PC-3 (cell line): ENCODE measurements around the gene UPF3A.

Source experiments
- EZH2 ChIP-seq: fragments of 300-600 bp; sonication (generic); IDR thresholded peaks from one replicate; pipeline ENCODE4 v1.6.1; 2017; ENCODE audit warnings: antibody characterized with exemption, mild to moderate bottlenecking, low read length; ENCODE audit not compliant: unreplicated experiment
- EZH2phosphoT487 ChIP-seq: fragments of 300-600 bp; sonication (generic); IDR thresholded peaks from 2 replicates; pipeline ENCODE4 v1.6.1; 2018; ENCODE audit warnings: mild to moderate bottlenecking, antibody characterized with exemption, low read length, borderline replicate concordance
- TF ChIP-seq, protein P1 (sequence below): fragments of 300-600 bp; sonication (generic); conservative IDR thresholded peaks from 2 replicates; pipeline ENCODE4 v1.5.1; 2017; ENCODE audit warnings: antibody characterized with exemption, low read depth, mild to moderate bottlenecking, low read length

DNA sequence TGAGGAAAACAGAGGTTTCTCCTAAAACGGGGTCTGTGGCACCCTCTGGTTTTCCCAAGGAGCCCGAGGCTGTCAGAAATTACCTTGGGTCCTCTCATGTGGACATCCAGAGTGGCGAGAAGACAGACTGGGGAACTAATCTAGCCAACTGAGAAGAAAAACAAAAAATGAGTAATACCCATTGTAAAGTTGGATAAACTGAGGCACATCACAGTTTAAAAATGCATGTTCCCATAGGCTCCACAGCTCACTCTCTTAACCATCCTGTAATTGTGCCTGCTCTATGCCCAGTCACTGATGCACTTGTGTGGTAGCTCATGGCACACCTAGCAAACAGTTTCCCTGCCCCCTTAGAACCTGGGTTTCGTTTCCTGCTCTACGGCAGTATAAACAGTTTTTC lies 15.2 kb upstream of the UPF3A start:
- no peak for TF ChIP-seq EZH2
- TF ChIP-seq EZH2phosphoT487 = no peak
- TF ChIP-seq, protein P1, sequence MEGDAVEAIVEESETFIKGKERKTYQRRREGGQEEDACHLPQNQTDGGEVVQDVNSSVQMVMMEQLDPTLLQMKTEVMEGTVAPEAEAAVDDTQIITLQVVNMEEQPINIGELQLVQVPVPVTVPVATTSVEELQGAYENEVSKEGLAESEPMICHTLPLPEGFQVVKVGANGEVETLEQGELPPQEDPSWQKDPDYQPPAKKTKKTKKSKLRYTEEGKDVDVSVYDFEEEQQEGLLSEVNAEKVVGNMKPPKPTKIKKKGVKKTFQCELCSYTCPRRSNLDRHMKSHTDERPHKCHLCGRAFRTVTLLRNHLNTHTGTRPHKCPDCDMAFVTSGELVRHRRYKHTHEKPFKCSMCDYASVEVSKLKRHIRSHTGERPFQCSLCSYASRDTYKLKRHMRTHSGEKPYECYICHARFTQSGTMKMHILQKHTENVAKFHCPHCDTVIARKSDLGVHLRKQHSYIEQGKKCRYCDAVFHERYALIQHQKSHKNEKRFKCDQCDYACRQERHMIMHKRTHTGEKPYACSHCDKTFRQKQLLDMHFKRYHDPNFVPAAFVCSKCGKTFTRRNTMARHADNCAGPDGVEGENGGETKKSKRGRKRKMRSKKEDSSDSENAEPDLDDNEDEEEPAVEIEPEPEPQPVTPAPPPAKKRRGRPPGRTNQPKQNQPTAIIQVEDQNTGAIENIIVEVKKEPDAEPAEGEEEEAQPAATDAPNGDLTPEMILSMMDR = no peak
